BLaER1 (cell line): ENCODE measurements around the gene CPA2.

ENCODE experiments used
- H3K27ac ChIP-seq: shearing (Covaris generic); formaldehyde crosslinking; 2 replicates; pipeline ENCODE4 v1.8.1; 2022
- H3K27me3 ChIP-seq: shearing (Covaris generic); formaldehyde crosslinking; 2 replicates; pipeline ENCODE4 v1.8.1; 2022
- H3K36me3 ChIP-seq: shearing (Covaris generic); formaldehyde crosslinking; 2 replicates; pipeline ENCODE4 v1.8.1; 2022
- H3K4me1 ChIP-seq: shearing (Covaris generic); formaldehyde crosslinking; 2 replicates; pipeline ENCODE4 v1.8.1; 2022
- H3K4me2 ChIP-seq: shearing (Covaris generic); formaldehyde crosslinking; 2 replicates; pipeline ENCODE4 v1.8.1; 2022
- H3K4me3 ChIP-seq: shearing (Covaris generic); formaldehyde crosslinking; 2 replicates; pipeline ENCODE4 v1.8.1; 2022
- H3K9ac ChIP-seq: shearing (Covaris generic); formaldehyde crosslinking; 2 replicates; pipeline ENCODE4 v1.8.1; 2022
- H3K9me3 ChIP-seq: shearing (Covaris generic); formaldehyde crosslinking; 2 replicates; pipeline ENCODE4 v1.8.1; 2022
- H4K20me1 ChIP-seq: shearing (Covaris generic); formaldehyde crosslinking; 2 replicates; pipeline ENCODE4 v1.8.1; 2022
- Cebpa-rat ChIP-seq: shearing (Covaris generic); IDR thresholded peaks from 2 replicates; pipeline ENCODE4 v1.8.1; 2022

The CPA2 gene

DNA sequence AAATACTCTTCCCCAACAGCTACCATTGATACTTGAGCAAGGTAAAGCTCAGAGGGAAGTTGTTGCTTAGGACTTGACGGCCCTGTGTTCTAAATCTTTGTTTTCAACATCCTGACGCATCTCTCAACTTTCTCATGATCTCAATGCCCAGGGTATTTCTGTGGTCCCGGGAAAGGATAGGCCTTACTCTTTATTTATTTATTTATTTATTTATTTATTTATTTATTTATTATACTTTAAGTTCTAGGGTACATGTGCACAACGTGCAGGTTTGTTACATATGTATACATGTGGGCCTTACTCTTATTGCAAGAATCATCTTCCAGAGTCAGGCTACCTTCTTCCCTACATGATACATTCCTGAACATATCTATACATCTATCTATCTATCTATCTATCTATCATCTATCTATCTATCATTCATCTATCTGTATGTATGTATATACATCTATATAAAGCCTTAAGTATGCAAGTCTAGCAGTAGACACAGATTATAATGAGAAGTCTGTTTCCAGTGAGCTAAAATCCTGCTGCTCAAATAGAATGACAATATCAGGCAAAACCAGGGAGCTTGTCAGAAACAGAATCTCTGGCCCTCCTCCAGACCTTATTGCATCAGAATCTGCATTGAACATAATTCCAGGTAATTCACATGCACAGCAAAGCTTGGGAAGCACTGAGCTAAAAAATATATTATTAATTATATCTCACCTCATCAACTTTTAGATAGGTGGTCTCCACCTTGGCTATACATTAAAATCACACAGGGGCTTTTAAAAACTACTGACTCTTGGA is 65.8 kb downstream of the CPA2 start:
- H3K4me1 ChIP-seq = no peaks in the 10 kb centered on the region
- H3K9me3 ChIP-seq = no peaks in the 10 kb centered on the region
- H4K20me1 ChIP-seq = no peaks in the 10 kb centered on the region
- no peak overlapping the region for H3K27ac ChIP-seq
- no peak overlapping the region for H3K9ac ChIP-seq
- no peak overlapping the region for H3K4me2 ChIP-seq
- no peak overlapping the region for H3K4me3 ChIP-seq
- TF ChIP-seq Cebpa-rat = no peak
- H3K36me3 ChIP-seq = no peaks in the 10 kb centered on the region
- no peaks in the 10 kb centered on the region for H3K27me3 ChIP-seq

DNA sequence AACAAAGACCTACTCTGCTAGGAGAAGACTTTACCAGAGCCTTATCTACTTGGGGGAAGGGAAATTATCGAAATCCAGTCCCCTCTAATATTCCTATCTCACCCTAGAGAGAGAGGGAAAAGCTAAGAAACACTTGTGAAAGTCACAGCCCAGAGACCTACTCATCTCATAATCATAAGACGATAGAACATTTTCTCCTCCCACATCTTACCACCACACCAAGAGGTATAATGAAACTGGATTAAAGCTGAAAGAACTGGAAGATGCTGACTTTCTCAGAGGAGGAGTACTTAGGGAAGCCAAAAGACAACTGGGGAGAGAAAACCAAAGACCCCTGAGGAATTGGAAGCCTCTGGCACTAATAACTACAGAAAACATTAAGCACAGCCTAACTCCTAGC is 67.2 kb downstream of the CPA2 start:
- no peaks in the 10 kb centered on the region for H3K4me1 ChIP-seq
- TF ChIP-seq Cebpa-rat = no peak

DNA sequence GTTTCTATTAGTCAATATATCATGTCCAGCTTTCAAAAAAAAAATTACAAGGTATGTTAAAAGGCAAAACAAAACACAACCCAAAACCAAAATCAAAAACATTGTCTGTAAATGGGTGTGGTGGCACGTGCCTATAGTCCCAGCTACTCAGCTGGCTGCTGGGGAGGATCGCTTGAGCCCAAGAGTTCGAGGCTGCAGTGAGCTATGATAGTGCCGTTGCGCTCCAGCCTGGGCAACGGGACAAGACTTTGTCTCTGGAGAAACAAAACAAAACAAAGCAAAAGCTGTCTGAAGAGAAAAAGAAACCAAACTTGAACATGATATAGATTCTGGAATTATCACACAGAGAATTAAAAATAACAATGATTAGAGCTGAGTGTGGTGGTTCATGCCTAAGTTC is 67.6 kb downstream of the CPA2 start:
- no peaks in the 10 kb centered on the region for H3K4me1 ChIP-seq
- H3K27ac ChIP-seq = no peak overlapping the region
- no peaks in the 10 kb centered on the region for H3K9me3 ChIP-seq
- no peak overlapping the region for H3K4me3 ChIP-seq
- no peak overlapping the region for H3K9ac ChIP-seq
- no peak for TF ChIP-seq Cebpa-rat
- no peak overlapping the region for H3K4me2 ChIP-seq
- H3K27me3 ChIP-seq = no peaks in the 10 kb centered on the region
- H3K36me3 ChIP-seq = no peaks in the 10 kb centered on the region
- no peaks in the 10 kb centered on the region for H4K20me1 ChIP-seq

More for the DNA sequence above, 67.2 kb downstream of the CPA2 start:
- Histone ChIP-seq H3K27me3 (no peaks in the 10 kb centered on the region), H4K20me1 (no peaks in the 10 kb centered on the region), H3K9me3 (no peaks in the 10 kb centered on the region), H3K27ac (no peak overlapping the region), H3K9ac (no peak overlapping the region), H3K4me2 (no peak overlapping the region), H3K36me3 (no peaks in the 10 kb centered on the region), H3K4me3 (no peak overlapping the region)

DNA sequence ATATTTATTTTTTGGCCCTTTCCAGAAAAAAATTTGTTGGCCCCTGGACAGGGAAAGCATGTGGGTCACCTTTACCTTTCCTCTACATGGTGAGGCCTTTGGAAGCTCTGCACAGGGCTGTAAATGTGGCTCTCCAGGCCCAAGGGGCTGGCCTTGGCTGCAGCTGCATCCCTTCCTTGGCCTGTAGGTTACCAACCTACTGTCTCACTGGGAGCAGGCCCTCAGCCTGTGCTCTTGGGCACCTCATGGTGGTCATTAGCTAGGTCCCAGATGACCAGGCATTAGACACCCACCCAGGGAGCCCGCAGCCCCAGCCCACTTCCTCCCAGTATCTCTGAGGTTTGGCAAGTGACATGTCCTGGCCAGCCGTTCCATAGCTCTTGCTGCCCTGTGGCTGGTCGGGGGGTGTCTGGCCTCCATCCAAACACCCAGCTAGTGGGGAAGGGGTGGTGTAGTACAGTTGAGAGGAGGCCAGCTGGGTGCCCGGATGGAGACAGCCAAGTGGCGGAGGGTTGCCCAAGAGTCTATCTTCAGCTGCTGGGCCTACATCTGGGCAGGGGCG is 70.8 kb downstream of the CPA2 start:
- H3K4me2 ChIP-seq = no peak overlapping the region
- TF ChIP-seq Cebpa-rat = no peak
- H4K20me1 ChIP-seq = no peaks in the 10 kb centered on the region
- H3K9me3 ChIP-seq = no peaks in the 10 kb centered on the region
- no peak overlapping the region for H3K9ac ChIP-seq
- no peak overlapping the region for H3K4me3 ChIP-seq
- no peak overlapping the region for H3K27ac ChIP-seq
- no peaks in the 10 kb centered on the region for H3K4me1 ChIP-seq
- no peaks in the 10 kb centered on the region for H3K27me3 ChIP-seq
- H3K36me3 ChIP-seq = no peaks in the 10 kb centered on the region

DNA sequence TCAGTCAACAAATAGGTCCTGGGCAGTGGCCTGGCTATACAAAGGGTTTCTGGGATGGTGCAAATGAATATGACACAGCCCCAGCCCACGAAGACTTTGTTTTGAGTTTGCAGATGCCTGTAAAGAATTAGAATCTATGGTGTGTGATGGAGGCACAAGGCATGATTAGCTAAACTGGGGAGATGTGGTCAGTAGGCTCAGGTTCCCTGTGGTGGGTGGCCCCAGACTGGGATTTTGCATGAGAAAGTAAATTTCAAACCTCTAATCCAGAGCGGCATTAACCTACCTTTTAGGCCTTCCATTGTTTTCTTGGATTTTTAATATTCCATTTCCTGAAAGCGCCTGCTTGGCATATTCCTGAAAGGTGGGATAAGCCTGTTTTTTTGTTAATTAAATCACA is 71.6 kb downstream of the CPA2 start:
- Histone ChIP-seq H3K27ac (no peak overlapping the region), H3K4me1 (no peaks in the 10 kb centered on the region), H3K36me3 (no peaks in the 10 kb centered on the region), H3K9ac (no peak overlapping the region), H3K4me2 (no peak overlapping the region), H4K20me1 (no peaks in the 10 kb centered on the region), H3K27me3 (no peaks in the 10 kb centered on the region), H3K9me3 (no peaks in the 10 kb centered on the region), H3K4me3 (no peak overlapping the region)
- TF ChIP-seq Cebpa-rat = no peak
